Adipocyte (in vitro differentiated cells): Measurements from ENCODE around the gene PRKCA.

Source experiments
- DNase-seq: peaks from one replicate; pipeline ENCODE4 v3.0.0-alpha.2; 2015; ENCODE audit warnings: low read depth
- H3K27me3 ChIP-seq: replicated peaks from 2 replicates; pipeline ENCODE4 v1.7.0; 2013; ENCODE audit warnings: mild to moderate bottlenecking, low read length, moderate library complexity; ENCODE audit not compliant: control insufficient read depth, insufficient read depth
- H3K36me3 ChIP-seq: 2 replicates; pipeline ENCODE4 v1.7.0; 2013; ENCODE audit warnings: low read length, mild to moderate bottlenecking, moderate library complexity; ENCODE audit not compliant: control insufficient read depth, insufficient read depth, severe bottlenecking
- H3K4me1 ChIP-seq: 2 replicates; pipeline ENCODE4 v1.7.0; 2013; ENCODE audit warnings: mild to moderate bottlenecking, low read length, moderate library complexity; ENCODE audit not compliant: control insufficient read depth, insufficient read depth
- H3K4me3 ChIP-seq: 2 replicates; pipeline ENCODE4 v1.7.0; 2013; ENCODE audit warnings: mild to moderate bottlenecking, low read length, moderate library complexity
- H3K9ac ChIP-seq: 2 replicates; pipeline ENCODE4 v1.7.0; 2013; ENCODE audit warnings: mild to moderate bottlenecking, low read length, moderate library complexity
- H3K9me3 ChIP-seq: 2 replicates; pipeline ENCODE4 v1.7.0; 2013; ENCODE audit warnings: mild to moderate bottlenecking, low read length, moderate library complexity; ENCODE audit not compliant: control insufficient read depth

Gene PRKCA

DNA sequence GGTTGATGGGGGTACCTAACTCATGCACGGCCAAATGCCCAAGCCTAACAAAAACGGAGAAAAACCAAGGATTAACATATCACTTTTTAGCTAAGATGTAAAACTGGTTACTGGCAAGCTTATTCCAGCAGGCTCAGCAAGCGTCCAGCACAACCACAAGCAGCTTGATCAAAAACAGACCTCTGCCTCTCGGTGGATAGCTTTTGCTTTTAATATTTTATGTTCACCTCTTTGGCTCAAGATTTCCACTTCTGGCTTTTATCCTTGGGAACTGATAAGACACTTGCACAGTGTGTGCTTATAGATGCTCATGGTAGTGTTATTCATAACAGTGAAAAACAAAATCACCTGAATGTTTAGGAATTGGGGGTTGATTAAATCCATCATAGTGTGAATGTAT lies 325.6 kb downstream of the PRKCA start:
- H3K4me3 ChIP-seq = no peak overlapping the region
- H3K27me3 ChIP-seq = no peaks in the 10 kb centered on the region
- H3K9ac ChIP-seq = no peak overlapping the region
- no peaks in the 10 kb centered on the region for H3K36me3 ChIP-seq
- DNase-seq = peak; percentile 65
- H3K9me3 ChIP-seq = no peaks in the 10 kb centered on the region
- peaks cover 22% of the 10 kb centered on the region for H3K4me1 ChIP-seq

DNA sequence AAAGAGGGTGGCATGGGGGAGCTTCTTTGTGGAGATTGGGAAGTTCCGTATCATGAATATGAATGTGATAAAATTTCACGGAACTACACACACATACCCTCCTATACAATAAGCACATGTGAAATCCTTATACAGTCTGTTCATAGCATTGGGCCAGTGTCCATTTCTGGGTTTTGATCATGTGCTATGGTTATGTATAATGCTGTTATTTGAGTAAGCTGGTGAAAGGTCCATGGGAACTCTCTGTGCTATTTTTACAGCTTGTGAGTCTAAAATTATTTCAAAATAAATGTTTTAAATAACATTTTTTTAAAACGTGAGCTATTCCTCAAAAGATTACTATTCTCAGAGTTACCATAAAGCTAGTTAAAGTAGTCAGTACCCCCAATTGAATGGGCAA lies 327.3 kb downstream of the PRKCA start:
- Histone ChIP-seq H3K36me3 (no peaks in the 10 kb centered on the region), H3K9me3 (no peaks in the 10 kb centered on the region), H3K9ac (no peak overlapping the region), H3K4me3 (no peak overlapping the region), H3K4me1 (peaks cover 29% of the 10 kb centered on the region), H3K27me3 (no peaks in the 10 kb centered on the region)
- no peak for DNase-seq

GRCh38 chr17:66630379-66630778 lies 328.0 kb downstream of the PRKCA start:
- H3K4me3 ChIP-seq = no peak overlapping the region
- H3K9me3 ChIP-seq = no peaks in the 10 kb centered on the region
- no peaks in the 10 kb centered on the region for H3K36me3 ChIP-seq
- H3K27me3 ChIP-seq = no peaks in the 10 kb centered on the region
- H3K4me1 ChIP-seq = peaks cover 29% of the 10 kb centered on the region
- no peak for DNase-seq
- no peak overlapping the region for H3K9ac ChIP-seq

- Histone ChIP-seq H3K36me3 (no peaks in the 10 kb centered on the region), H3K9ac (no peak overlapping the region), H3K27me3 (no peaks in the 10 kb centered on the region), H3K9me3 (no peaks in the 10 kb centered on the region), H3K4me3 (no peak overlapping the region), H3K4me1 (peaks cover 31% of the 10 kb centered on the region)
- no peak for DNase-seq
These were observed 328.5 kb downstream of the PRKCA start for GRCh38 chr17:66630828-66631472.

GRCh38 chr17:66632731-66633130 lies 330.3 kb downstream of the PRKCA start:
- DNase-seq = no peak
- no peaks in the 10 kb centered on the region for H3K27me3 ChIP-seq

DNA sequence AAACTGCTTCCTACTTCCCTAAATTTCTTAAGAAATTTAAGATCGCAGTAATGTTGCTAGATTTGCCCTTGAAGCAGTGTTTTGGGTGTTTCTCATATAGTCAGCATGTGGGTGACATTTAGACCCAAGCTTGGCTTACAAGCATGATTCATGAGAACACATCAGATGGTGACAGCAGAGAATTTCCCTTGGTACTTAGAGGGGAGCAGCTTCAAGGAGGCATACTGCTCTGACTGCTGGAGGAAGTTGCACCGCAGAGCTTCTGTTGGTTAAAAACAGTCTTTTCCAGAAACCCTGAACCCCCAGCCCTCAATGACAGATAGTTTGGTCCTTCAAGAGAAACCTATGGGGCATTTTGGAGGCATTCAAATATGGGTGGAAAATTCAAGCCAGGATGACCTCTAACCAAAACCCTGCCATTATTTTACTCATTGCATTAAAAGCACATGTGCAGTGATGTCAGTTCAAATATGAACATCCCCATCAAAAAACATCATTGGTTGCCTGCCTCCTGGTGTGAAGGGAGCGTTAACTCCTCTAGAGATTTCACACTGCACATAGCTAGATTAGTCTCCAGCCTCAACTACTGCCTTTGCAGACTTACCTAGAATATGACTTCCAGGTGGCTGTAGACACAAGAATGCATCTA lies 331.0 kb downstream of the PRKCA start:
- Histone ChIP-seq H3K27me3 (no peaks in the 10 kb centered on the region), H3K36me3 (no peaks in the 10 kb centered on the region), H3K9ac (no peak overlapping the region), H3K4me3 (no peak overlapping the region), H3K9me3 (no peaks in the 10 kb centered on the region), H3K4me1 (peaks cover 33% of the 10 kb centered on the region)
- peak; percentile 30 for DNase-seq

More at GRCh38 chr17:66632731-66633130, 330.3 kb downstream of the PRKCA start:
- no peak overlapping the region for H3K9ac ChIP-seq
- H3K4me1 ChIP-seq = peaks cover 33% of the 10 kb centered on the region
- no peaks in the 10 kb centered on the region for H3K36me3 ChIP-seq
- no peak overlapping the region for H3K4me3 ChIP-seq
- no peaks in the 10 kb centered on the region for H3K9me3 ChIP-seq

DNA sequence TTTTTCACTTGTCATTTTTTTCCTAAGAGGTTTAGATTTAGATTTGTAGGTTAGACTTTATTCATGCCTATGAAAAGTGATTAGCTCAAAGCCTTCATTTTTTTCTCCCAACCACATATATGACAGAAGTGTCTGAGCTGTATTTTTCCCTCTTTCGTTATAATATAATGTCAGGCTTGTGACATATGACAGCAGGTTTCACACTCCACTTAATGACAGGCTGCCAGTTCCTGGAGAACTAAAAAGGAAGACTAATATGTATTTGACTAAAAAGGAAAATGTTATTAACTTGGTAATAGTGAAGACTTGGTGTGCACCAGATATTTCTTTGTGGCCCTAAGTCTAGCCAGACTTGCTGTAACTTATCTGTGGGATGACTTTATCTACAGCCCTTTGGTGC lies 331.8 kb downstream of the PRKCA start:
- H3K36me3 ChIP-seq = no peaks in the 10 kb centered on the region
- no peak overlapping the region for H3K4me3 ChIP-seq
- no peak for DNase-seq
- H3K9me3 ChIP-seq = no peaks in the 10 kb centered on the region
- H3K4me1 ChIP-seq = peaks cover 32% of the 10 kb centered on the region
- no peaks in the 10 kb centered on the region for H3K27me3 ChIP-seq
- H3K9ac ChIP-seq = no peak overlapping the region

DNA sequence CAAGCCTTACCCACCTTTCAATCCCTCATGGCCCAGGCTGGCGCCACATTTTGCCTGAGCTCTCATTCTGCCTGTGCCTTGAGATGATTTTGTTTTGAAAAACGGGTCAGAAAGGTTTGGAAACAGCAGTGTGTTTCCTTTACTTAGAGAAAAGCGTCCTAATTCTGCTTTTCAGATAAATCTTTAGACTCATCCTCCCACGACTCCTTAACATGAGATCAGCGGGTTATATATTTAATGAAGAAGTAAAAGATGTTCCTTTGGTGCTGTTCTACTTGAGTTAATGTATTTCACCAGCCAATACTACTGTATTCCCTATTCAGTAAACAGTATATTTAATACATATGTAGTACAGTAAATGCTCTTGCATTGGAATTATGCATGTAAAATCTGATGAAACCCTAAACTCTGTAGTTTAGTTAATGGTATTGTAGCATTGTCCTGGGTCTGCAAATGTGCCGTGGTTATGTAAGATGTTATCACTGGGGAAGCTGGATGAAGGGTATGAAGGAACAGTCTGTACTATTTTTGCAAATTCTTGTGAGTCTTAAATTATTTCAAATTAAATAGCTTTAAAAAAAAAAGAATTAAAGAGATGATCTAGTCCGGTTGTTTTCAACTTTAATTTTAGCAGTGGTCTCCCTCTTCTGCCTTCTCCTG lies 333.1 kb downstream of the PRKCA start:
- Histone ChIP-seq H3K27me3 (no peaks in the 10 kb centered on the region), H3K36me3 (no peaks in the 10 kb centered on the region), H3K9me3 (no peaks in the 10 kb centered on the region), H3K9ac (no peak overlapping the region), H3K4me1 (peaks cover 20% of the 10 kb centered on the region), H3K4me3 (no peak overlapping the region)
- DNase-seq = no peak

- Histone ChIP-seq H3K36me3 (no peaks in the 10 kb centered on the region), H3K4me3 (no peak overlapping the region), H3K9me3 (no peaks in the 10 kb centered on the region), H3K9ac (no peak overlapping the region), H3K27me3 (no peaks in the 10 kb centered on the region), H3K4me1 (peaks cover 14% of the 10 kb centered on the region)
- no peak for DNase-seq
These were observed 333.7 kb downstream of the PRKCA start for GRCh38 chr17:66636111-66636510.

GRCh38 chr17:66637491-66637890 lies 335.1 kb downstream of the PRKCA start:
- Histone ChIP-seq H3K4me3 (no peak overlapping the region), H3K27me3 (no peaks in the 10 kb centered on the region), H3K9me3 (no peaks in the 10 kb centered on the region), H3K4me1 (peaks cover 14% of the 10 kb centered on the region), H3K36me3 (no peaks in the 10 kb centered on the region), H3K9ac (no peak overlapping the region)
- no peak for DNase-seq

- Histone ChIP-seq H3K36me3 (no peaks in the 10 kb centered on the region), H3K27me3 (no peaks in the 10 kb centered on the region), H3K9ac (no peak overlapping the region), H3K4me1 (peaks cover 4% of the 10 kb centered on the region), H3K9me3 (no peaks in the 10 kb centered on the region), H3K4me3 (no peak overlapping the region)
- no peak for DNase-seq
These were observed 336.5 kb downstream of the PRKCA start for GRCh38 chr17:66638707-66639479.
